ENCODE data around the gene HOXA13.

DNA sequence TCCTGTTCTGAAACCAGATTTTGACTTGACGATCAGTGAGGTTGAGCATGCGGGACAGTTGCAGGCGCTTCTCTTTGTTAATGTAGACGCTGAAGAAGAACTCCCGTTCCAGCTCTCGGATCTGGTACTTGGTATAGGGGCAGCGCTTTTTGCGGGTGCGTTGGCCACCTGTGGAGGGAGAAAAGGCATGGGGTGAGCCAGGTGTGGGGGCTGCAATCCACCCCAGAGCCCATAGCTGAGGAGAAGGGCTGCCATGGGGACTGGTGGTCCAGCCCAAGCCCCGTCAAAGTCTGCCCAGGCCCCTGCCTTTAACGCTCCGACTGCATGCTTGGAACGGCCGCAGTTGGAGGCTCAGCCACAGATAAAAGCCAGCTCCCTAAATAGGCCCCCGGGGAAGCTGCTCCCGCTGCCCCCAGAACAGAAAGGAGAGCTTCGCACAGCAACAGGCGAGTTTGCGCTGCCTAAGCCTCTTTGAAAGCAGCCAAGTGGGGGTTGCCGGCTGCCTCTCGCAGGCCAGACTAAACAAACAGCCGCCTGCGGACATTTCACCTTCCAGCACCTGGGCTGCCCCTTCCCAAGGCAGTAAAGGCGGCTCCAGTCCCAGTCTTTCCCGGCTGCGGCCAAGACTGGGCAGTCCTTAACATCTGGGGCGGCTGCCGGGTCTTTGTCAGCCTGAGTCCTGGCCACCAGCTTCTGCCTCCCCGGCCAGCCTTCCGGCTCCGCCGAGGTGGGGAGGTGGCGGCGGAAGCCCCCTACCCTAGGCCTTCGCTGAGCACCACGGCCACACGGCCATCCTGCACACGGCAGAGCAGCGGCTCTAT is 16.8 kb downstream of the HOXA13 start:
- TF ChIP-seq, protein P1, sequence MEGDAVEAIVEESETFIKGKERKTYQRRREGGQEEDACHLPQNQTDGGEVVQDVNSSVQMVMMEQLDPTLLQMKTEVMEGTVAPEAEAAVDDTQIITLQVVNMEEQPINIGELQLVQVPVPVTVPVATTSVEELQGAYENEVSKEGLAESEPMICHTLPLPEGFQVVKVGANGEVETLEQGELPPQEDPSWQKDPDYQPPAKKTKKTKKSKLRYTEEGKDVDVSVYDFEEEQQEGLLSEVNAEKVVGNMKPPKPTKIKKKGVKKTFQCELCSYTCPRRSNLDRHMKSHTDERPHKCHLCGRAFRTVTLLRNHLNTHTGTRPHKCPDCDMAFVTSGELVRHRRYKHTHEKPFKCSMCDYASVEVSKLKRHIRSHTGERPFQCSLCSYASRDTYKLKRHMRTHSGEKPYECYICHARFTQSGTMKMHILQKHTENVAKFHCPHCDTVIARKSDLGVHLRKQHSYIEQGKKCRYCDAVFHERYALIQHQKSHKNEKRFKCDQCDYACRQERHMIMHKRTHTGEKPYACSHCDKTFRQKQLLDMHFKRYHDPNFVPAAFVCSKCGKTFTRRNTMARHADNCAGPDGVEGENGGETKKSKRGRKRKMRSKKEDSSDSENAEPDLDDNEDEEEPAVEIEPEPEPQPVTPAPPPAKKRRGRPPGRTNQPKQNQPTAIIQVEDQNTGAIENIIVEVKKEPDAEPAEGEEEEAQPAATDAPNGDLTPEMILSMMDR (conservative IDR thresholded peaks at IDR 0.05), result no peak
- no peak for TF ChIP-seq EZH2 (IDR thresholded peaks at IDR 0.05; ENCODE audit: low read depth)
